IMR-90 (cell line): ENCODE results near the gene MRPS34. TPM values are rescaled to one million over a fixed set of nuclear protein-coding genes. Genes with fewer than 3 reads are reported as not detected.

ENCODE experiments used
- ATAC-seq: fragments of 200-7000 bp; cut with Tn5 transposase; 2 replicates; pipeline ENCODE4 v1.9.1; 2020; ENCODE audit warnings: low read depth, mild to moderate bottlenecking, moderate library complexity
- BruUV-seq: library from RNA; stranded (reverse); fragments of 400-500 nt; replicated peaks from 2 replicates; lab custom pipeline; 2021; lab: Mats Ljungman, UMichigan
- CTCF ChIA-PET: fragments of 300-600 bp; formaldehyde crosslinking; extraction: SDS; loops from one replicate; lab custom pipeline; 2021; ENCODE audit warnings: antibody characterized with exemption; lab: Yijun Ruan, JAX
- POLR2A ChIA-PET: fragments of 300-600 bp; sonication (Branson Sonifier 250); formaldehyde crosslinking; loops from one replicate; lab custom pipeline; 2022; ENCODE audit warnings: antibody characterized with exemption; ENCODE audit not compliant: unreplicated experiment; lab: Charles Lee
- DNase-seq: peaks from one replicate; pipeline ENCODE4 v3.0.0; 2013
- H2AFZ ChIP-seq: replicated peaks from 2 replicates; pipeline ENCODE3; 2013; ENCODE audit warnings: low read length, mild to moderate bottlenecking; ENCODE audit not compliant: poor library complexity
- H2AK5ac ChIP-seq: 2 replicates; pipeline ENCODE4 v1.6.1; 2013; ENCODE audit warnings: low read depth, low read length, inconsistent platforms
- H2AK9ac ChIP-seq: replicated peaks from 2 replicates; pipeline ENCODE3; 2013; ENCODE audit warnings: mild to moderate bottlenecking, low read depth, low read length, moderate library complexity; ENCODE audit not compliant: poor library complexity
- H2BK120ac ChIP-seq: 2 replicates; pipeline ENCODE4 v1.6.1; 2013; ENCODE audit warnings: low read depth, low read length, inconsistent platforms
- H2BK15ac ChIP-seq: 3 replicates; pipeline ENCODE4 v1.6.1; 2013; ENCODE audit warnings: low read depth, low read length, inconsistent platforms
- H2BK20ac ChIP-seq: 2 replicates; pipeline ENCODE4 v1.6.1; 2013; ENCODE audit warnings: low read depth, mild to moderate bottlenecking, inconsistent platforms, low read length, moderate library complexity
- H2BK5ac ChIP-seq: 2 replicates; pipeline ENCODE4 v1.6.1; 2013; ENCODE audit warnings: mild to moderate bottlenecking, low read depth, low read length, inconsistent platforms; ENCODE audit not compliant: poor library complexity, severe bottlenecking
- H3K14ac ChIP-seq: replicated peaks from 2 replicates; pipeline ENCODE4 v1.6.1; 2013; ENCODE audit warnings: low read depth, low read length, inconsistent platforms
- H3K18ac ChIP-seq: 2 replicates; pipeline ENCODE4 v1.6.1; 2013; ENCODE audit warnings: low read depth, low read length, control low read depth
- H3K23ac ChIP-seq: 2 replicates; pipeline ENCODE4 v1.6.1; 2013; ENCODE audit warnings: low read depth, low read length, inconsistent platforms
- H3K27ac ChIP-seq: 2 replicates; pipeline ENCODE4 v1.5.1; 2013; ENCODE audit warnings: mild to moderate bottlenecking, control low read depth, low read length; ENCODE audit not compliant: insufficient read depth
- H3K27me3 ChIP-seq: 2 replicates; pipeline ENCODE4 v1.6.1; 2013; ENCODE audit warnings: low read length; ENCODE audit not compliant: control insufficient read depth, insufficient read depth
- H3K36me3 ChIP-seq: 2 replicates; pipeline ENCODE4 v1.6.1; 2013; ENCODE audit warnings: low read length, mixed read lengths; ENCODE audit not compliant: control insufficient read depth, insufficient read depth
- H3K4ac ChIP-seq: 2 replicates; pipeline ENCODE4 v1.6.1; 2013; ENCODE audit warnings: low read depth, low read length, inconsistent platforms
- H3K4me1 ChIP-seq: 2 replicates; pipeline ENCODE4 v1.6.1; 2013; ENCODE audit warnings: low read length, mixed read lengths; ENCODE audit not compliant: control insufficient read depth, insufficient read depth
- H3K4me2 ChIP-seq: 2 replicates; pipeline ENCODE4 v1.6.1; 2013; ENCODE audit warnings: low read depth, mild to moderate bottlenecking, control low read depth, low read length, moderate library complexity
- H3K4me3 ChIP-seq: 2 replicates; pipeline ENCODE4 v1.5.1; 2013; ENCODE audit warnings: low read depth, mild to moderate bottlenecking, control low read depth, low read length, moderate library complexity; ENCODE audit not compliant: insufficient read depth
- H3K56ac ChIP-seq: 2 replicates; pipeline ENCODE4 v1.6.1; 2013; ENCODE audit warnings: low read length, inconsistent platforms; ENCODE audit not compliant: insufficient read depth; ENCODE audit errors: extremely low read depth
- H3K79me1 ChIP-seq, 2 experiments: 2 replicates each; pipeline ENCODE4 v1.6.1; 2013; ENCODE audit warnings: low read length in 2 of 2, inconsistent platforms in 1 of 2, low read depth in 1 of 2
- H3K9ac ChIP-seq: 2 replicates; pipeline ENCODE4 v1.6.1; 2013; ENCODE audit warnings: low read depth, low read length, control low read depth
- H3K9me1 ChIP-seq: 2 replicates; pipeline ENCODE4 v1.6.1; 2013; ENCODE audit warnings: low read length, inconsistent platforms; ENCODE audit not compliant: insufficient read depth
- H3K9me3 ChIP-seq: 2 replicates; pipeline ENCODE4 v1.6.1; 2013; ENCODE audit warnings: low read length; ENCODE audit not compliant: control insufficient read depth, insufficient read depth
- H4K20me1 ChIP-seq: 2 replicates; pipeline ENCODE4 v1.6.1; 2013; ENCODE audit warnings: low read length, inconsistent platforms; ENCODE audit not compliant: insufficient read depth
- H4K5ac ChIP-seq: 2 replicates; pipeline ENCODE4 v1.6.1; 2013; ENCODE audit warnings: mild to moderate bottlenecking, low read depth, low read length, control low read depth
- H4K8ac ChIP-seq, 2 experiments: 2 replicates each; pipeline ENCODE4 v1.6.1; 2013; ENCODE audit warnings: low read depth in 2 of 2, low read length in 2 of 2, control low read depth in 1 of 2, inconsistent platforms in 1 of 2
- H4K91ac ChIP-seq: 2 replicates; pipeline ENCODE4 v1.6.1; 2013; ENCODE audit warnings: low read depth, low read length, inconsistent platforms; ENCODE audit not compliant: insufficient read depth
- BHLHE40 ChIP-seq: fragments of 150-350 bp; IDR thresholded peaks from 2 replicates; pipeline ENCODE4 v1.6.1; 2016; ENCODE audit warnings: mild to moderate bottlenecking, low read depth, low read length
- CEBPB ChIP-seq: IDR thresholded peaks from 2 replicates; pipeline ENCODE4 v1.6.1; 2012; ENCODE audit warnings: low read depth, low read length, improper control_type of control experiment
- CHD1 ChIP-seq: IDR thresholded peaks from 2 replicates; pipeline ENCODE4 v1.6.1; 2012; ENCODE audit warnings: low read depth, low read length, improper control_type of control experiment
- FOS ChIP-seq: fragments of 150-350 bp; IDR thresholded peaks from 2 replicates; pipeline ENCODE4 v1.6.1; 2016; ENCODE audit warnings: low read depth, low read length
- MAFK ChIP-seq: IDR thresholded peaks from 2 replicates; pipeline ENCODE4 v1.6.1; 2012; ENCODE audit warnings: low read depth, low read length, improper control_type of control experiment
- MAZ ChIP-seq: IDR thresholded peaks from 2 replicates; pipeline ENCODE4 v1.6.1; 2012; ENCODE audit warnings: low read depth, mild to moderate bottlenecking, low read length, improper control_type of control experiment, moderate library complexity, borderline replicate concordance
- MXI1 ChIP-seq: IDR thresholded peaks from 2 replicates; pipeline ENCODE4 v1.6.1; 2012; ENCODE audit warnings: low read depth, mild to moderate bottlenecking, low read length, moderate library complexity, borderline replicate concordance
- NFE2L2 ChIP-seq: fragments of 150-350 bp; IDR thresholded peaks from 2 replicates; pipeline ENCODE4 v1.6.1; 2016; ENCODE audit warnings: low read depth, mild to moderate bottlenecking, low read length
- POLR2A ChIP-seq: IDR thresholded peaks from 2 replicates; pipeline ENCODE4 v1.6.1; 2012; ENCODE audit warnings: mild to moderate bottlenecking, low read depth, low read length
- RAD21 ChIP-seq: IDR thresholded peaks from 2 replicates; pipeline ENCODE4 v1.6.1; 2012; ENCODE audit warnings: low read length, improper control_type of control experiment
- RCOR1 ChIP-seq: IDR thresholded peaks from 2 replicates; pipeline ENCODE4 v1.6.1; 2012; ENCODE audit warnings: mild to moderate bottlenecking, low read length, improper control_type of control experiment; ENCODE audit not compliant: insufficient replicate concordance
- SMC3 ChIP-seq: fragments of 150-350 bp; IDR thresholded peaks from 2 replicates; pipeline ENCODE4 v1.6.1; 2016; ENCODE audit warnings: low read depth, mild to moderate bottlenecking, antibody characterized with exemption, low read length, moderate library complexity
- USF2 ChIP-seq: fragments of 150-350 bp; IDR thresholded peaks from 2 replicates; pipeline ENCODE4 v1.6.1; 2017; ENCODE audit warnings: mild to moderate bottlenecking, antibody characterized with exemption, low read length, low read depth
- WGBS, 2 experiments: methylation state at CpG; one replicate each; pipeline versions ENCODE4 v1.1.5 to v1.1.7; 2013; ENCODE audit warnings: missing lambda C conversion rate in 2 of 2; ENCODE audit not compliant: insufficient read length in 1 of 2; ENCODE audit errors: extremely low coverage in 2 of 2; 5-methylcytosine and 5-hydroxymethylcytosine counted together
- dilution Hi-C: fragments of 300-500 bp; cut with HindIII; formaldehyde crosslinking; loops from one replicate; pipeline ENCODE4 v1.14.3; 2018; ENCODE audit warnings: low sequenced_read_pairs; ENCODE audit not compliant: unreplicated experiment
- in situ Hi-C: fragments of 300-500 bp; cut with MboI; formaldehyde crosslinking; loops from 3 replicates; pipeline ENCODE4 v1.14.3; 2019; ENCODE audit warnings: low sequenced_read_pairs, inconsistent platforms, mixed read lengths
- intact Hi-C: fragments of 100-400 bp; cut with micrococcal nuclease; formaldehyde crosslinking; loops from 2 replicates; pipeline ENCODE4 v1.10.0; 2022
- polyA plus RNA-seq, 3 experiments: library from polyadenylated mRNA; depleted of rRNA; stranded (reverse); fragments of >200 nt; gene quantifications; 2 replicates each; pipeline ENCODE4 v1.2.3, GENCODE V29; 2012; ENCODE audit warnings: low replicate concordance in 1 of 3
- total RNA-seq: library from RNA; depleted of rRNA; stranded (reverse); fragments of >200 nt; gene quantifications from 2 replicates; pipeline ENCODE4 v1.2.3, GENCODE V29; 2012
- TF ChIP-seq, protein P1 (sequence below): conservative IDR thresholded peaks from 2 replicates; pipeline ENCODE4 v1.5.1; 2012; ENCODE audit warnings: mild to moderate bottlenecking, low read depth, low read length, improper control_type of control experiment
- TF ChIP-seq, protein P2 (sequence below): fragments of 150-350 bp; IDR thresholded peaks from 2 replicates; pipeline ENCODE4 v1.6.1; 2016; ENCODE audit warnings: low read depth, mild to moderate bottlenecking, low read length, moderate library complexity, borderline replicate concordance

Gene MRPS34
- total and polyA plus RNA-seq, 2 of the 4 experiments (the other 2 are of a cell fraction): 68.5 to 80.4 TPM

GRCh38 chr16:1821861-1822611 lies 49.1 kb upstream of the MRPS34 start:
- no peak overlapping the region for H3K27ac ChIP-seq
- no peak overlapping the region for H2BK120ac ChIP-seq
- peaks cover 4% of the 10 kb centered on the region; the same call in 1 of the 2 replicates for H3K4me1 ChIP-seq
- H3K9me3 ChIP-seq: no peaks in the 10 kb centered on the region
- intact Hi-C loops (no loop called here), in situ Hi-C loops (no loop called here), dilution Hi-C loops (no loop called here)
- H2BK20ac ChIP-seq: no peak overlapping the region
- no peak overlapping the region for H2AK5ac ChIP-seq
- ChIA-PET POLR2A (no interaction called here), CTCF (no interaction called here)
- H3K4me3 ChIP-seq: no peak overlapping the region
- no peak overlapping the region for H2AK9ac ChIP-seq
- H4K8ac ChIP-seq: no peak overlapping the region
- no peak overlapping the region for H3K23ac ChIP-seq
- H2BK15ac ChIP-seq: no peak overlapping the region
- peaks cover 10% of the 10 kb centered on the region for H3K36me3 ChIP-seq
- no TSS peak for BruUV-seq
- H3K27me3 ChIP-seq: no peaks in the 10 kb centered on the region
- no peak for DNase-seq
- H3K4me2 ChIP-seq: no peak overlapping the region
- H3K56ac ChIP-seq: no peak overlapping the region
- H4K20me1 ChIP-seq: 0 out of 2 replicates have a peak, but pooled peaks cover 3% of the 10 kb centered on the region
- no peak overlapping the region for H3K4ac ChIP-seq
- H4K91ac ChIP-seq: no peak overlapping the region
- no peak overlapping the region for H4K5ac ChIP-seq
- no peak for ATAC-seq
- H3K18ac ChIP-seq: no peak overlapping the region
- peaks cover 8 to 29% of the 10 kb centered on the region in 2 experiments; a peak in 3 of 4 replicates for H3K79me1 ChIP-seq
- WGBS, 2 experiments: 97% methylated on average over 6 of the region's 24 CpGs; no CpG with 5 or more reads in 1 of the 2 experiments
- no peak overlapping the region for H3K14ac ChIP-seq
- no peaks in the 10 kb centered on the region; the same call in 1 of the 2 replicates for H3K9me1 ChIP-seq
- no peak overlapping the region for H2BK5ac ChIP-seq
- no peak overlapping the region for H3K9ac ChIP-seq
- H2AFZ ChIP-seq: no peak overlapping the region
- TF ChIP-seq CHD1 (no peak), MXI1 (no peak), RAD21 (no peak), USF2 (no peak), CEBPB (no peak), POLR2A (no peak), MAFK (no peak), SMC3 (no peak), RCOR1 (no peak), MAZ (no peak), NFE2L2 (no peak), BHLHE40 (no peak), FOS (no peak)
- TF ChIP-seq, protein P1, sequence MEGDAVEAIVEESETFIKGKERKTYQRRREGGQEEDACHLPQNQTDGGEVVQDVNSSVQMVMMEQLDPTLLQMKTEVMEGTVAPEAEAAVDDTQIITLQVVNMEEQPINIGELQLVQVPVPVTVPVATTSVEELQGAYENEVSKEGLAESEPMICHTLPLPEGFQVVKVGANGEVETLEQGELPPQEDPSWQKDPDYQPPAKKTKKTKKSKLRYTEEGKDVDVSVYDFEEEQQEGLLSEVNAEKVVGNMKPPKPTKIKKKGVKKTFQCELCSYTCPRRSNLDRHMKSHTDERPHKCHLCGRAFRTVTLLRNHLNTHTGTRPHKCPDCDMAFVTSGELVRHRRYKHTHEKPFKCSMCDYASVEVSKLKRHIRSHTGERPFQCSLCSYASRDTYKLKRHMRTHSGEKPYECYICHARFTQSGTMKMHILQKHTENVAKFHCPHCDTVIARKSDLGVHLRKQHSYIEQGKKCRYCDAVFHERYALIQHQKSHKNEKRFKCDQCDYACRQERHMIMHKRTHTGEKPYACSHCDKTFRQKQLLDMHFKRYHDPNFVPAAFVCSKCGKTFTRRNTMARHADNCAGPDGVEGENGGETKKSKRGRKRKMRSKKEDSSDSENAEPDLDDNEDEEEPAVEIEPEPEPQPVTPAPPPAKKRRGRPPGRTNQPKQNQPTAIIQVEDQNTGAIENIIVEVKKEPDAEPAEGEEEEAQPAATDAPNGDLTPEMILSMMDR: no peak
- TF ChIP-seq, protein P2, sequence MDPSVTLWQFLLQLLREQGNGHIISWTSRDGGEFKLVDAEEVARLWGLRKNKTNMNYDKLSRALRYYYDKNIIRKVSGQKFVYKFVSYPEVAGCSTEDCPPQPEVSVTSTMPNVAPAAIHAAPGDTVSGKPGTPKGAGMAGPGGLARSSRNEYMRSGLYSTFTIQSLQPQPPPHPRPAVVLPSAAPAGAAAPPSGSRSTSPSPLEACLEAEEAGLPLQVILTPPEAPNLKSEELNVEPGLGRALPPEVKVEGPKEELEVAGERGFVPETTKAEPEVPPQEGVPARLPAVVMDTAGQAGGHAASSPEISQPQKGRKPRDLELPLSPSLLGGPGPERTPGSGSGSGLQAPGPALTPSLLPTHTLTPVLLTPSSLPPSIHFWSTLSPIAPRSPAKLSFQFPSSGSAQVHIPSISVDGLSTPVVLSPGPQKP: no peak
